SK-N-SH treated with all-trans-retinoic acid at 6 μM for 48 hours (cell line): Measurements from ENCODE around the gene ARHGAP24.

Experiments used
- CREB5 ChIP-seq: fragments of 250-450 bp; sonication (Bioruptor Pico); IDR thresholded peaks from 2 replicates; pipeline ENCODE4 v1.5.1; 2020; ENCODE audit warnings: low read depth, mild to moderate bottlenecking, moderate library complexity
- GLIS3 ChIP-seq: fragments of 250-450 bp; sonication (Bioruptor Pico); IDR thresholded peaks from 2 replicates; pipeline ENCODE4 v1.5.0; 2020; ENCODE audit warnings: mild to moderate bottlenecking, moderate library complexity
- PATZ1 ChIP-seq: fragments of 250-450 bp; sonication (Bioruptor Pico); IDR thresholded peaks from 2 replicates; pipeline ENCODE4 v1.8.0; 2020; ENCODE audit warnings: mild to moderate bottlenecking, moderate library complexity, borderline replicate concordance
- POU6F1 ChIP-seq: fragments of 250-450 bp; sonication (Bioruptor Pico); IDR thresholded peaks from 2 replicates; pipeline ENCODE4 v1.8.0; 2021; ENCODE audit warnings: low read depth, mild to moderate bottlenecking, moderate library complexity, borderline replicate concordance
- PPARA ChIP-seq: fragments of 250-450 bp; sonication (Bioruptor Pico); IDR thresholded peaks from 2 replicates; pipeline ENCODE4 v1.5.0; 2020; ENCODE audit warnings: mild to moderate bottlenecking, borderline replicate concordance
- TCF4 ChIP-seq: fragments of 250-450 bp; sonication (Bioruptor Pico); IDR thresholded peaks from 2 replicates; pipeline ENCODE4 v1.8.0; 2021; ENCODE audit warnings: mild to moderate bottlenecking, moderate library complexity, borderline replicate concordance
- ZC3H10 ChIP-seq: fragments of 250-450 bp; sonication (Bioruptor Pico); IDR thresholded peaks from 2 replicates; pipeline ENCODE4 v1.5.1; 2021; ENCODE audit warnings: mild to moderate bottlenecking, moderate library complexity
- ZFP30 ChIP-seq: fragments of 450-650 bp; formaldehyde crosslinking; IDR thresholded peaks from 2 replicates; pipeline ENCODE4 v1.5.0; 2022; ENCODE audit warnings: mild to moderate bottlenecking, moderate library complexity

GRCh38 chr4:85873566-85873965, 398.6 kb downstream of the ARHGAP24 start:
- TF ChIP-seq CREB5 (CRISPR knock-in tag) (no peak), ZC3H10 (no peak), GLIS3 (CRISPR knock-in tag) (no peak), PATZ1 (CRISPR knock-in tag) (no peak), PPARA (CRISPR knock-in tag) (no peak), ZFP30 (CRISPR knock-in tag) (no peak), TCF4 (CRISPR knock-in tag) (no peak), POU6F1 (CRISPR knock-in tag) (no peak)
